Measurements from ENCODE around the gene ATG16L2. TPM values are rescaled to one million over a fixed set of nuclear protein-coding genes. Genes with fewer than 3 reads are reported as not detected.
"Not testable (repeated sequence)": the region's sequence is repeated elsewhere in the genome, so short reads cannot be mapped to it uniquely, and the experiment has no call there.

ATG16L2 gene
- total RNA-seq, 1 donor from 2014 or later, result 29.5 TPM

DNA sequence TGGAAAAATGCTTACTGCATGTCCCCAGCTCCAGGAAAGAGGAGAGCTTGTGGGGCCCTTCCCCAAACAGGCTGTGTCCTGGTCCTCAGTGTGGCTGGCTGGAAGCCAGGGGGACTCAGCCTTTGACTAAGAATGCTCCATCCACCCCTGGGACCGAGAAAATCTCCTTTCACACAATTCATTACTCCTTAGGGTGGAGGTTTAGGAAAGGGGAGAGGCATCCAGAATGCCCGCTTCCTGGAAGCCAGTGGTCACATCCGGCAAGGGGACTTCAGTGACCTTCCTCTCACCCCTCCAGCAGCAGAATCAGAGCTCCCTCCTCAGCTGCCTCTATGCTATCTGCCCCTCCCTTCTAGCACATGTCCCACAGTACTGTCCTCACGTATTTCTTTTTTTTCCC is 21.9 kb downstream of the ATG16L2 start:
- DNase-seq (ENCODE audit: low spot score), result no peak

DNA sequence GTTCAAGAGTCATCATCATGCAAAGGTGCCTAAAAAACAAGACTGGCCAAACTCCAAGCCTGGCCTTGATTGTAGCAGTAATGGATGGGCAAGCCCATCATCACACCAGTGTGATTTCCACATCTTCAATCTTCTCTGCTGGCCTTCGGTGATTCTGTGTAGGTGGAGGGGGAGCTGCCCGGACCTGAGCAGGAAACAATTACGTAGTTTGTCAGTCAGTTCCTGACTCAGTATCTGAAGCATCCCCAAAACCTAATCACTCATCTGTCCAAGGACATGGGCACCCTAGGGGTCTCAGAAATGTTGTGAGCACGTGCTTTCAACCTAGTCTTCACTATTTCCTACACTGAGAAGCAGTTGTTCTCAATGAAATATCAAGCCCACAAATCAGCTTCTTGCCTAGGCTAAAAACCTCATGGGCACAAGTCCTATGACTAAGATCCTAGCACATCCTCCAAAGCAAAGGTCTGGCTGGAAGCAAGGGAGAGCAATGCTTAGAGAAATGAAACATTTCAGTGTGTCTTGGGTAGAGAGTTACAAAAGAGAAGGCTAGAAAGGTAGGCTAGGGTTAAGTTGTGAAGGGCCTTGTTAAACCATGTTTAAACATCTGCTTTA is 24.6 kb downstream of the ATG16L2 start:
- DNase-seq (ENCODE audit: low spot score), result peak; percentile 24

DNA sequence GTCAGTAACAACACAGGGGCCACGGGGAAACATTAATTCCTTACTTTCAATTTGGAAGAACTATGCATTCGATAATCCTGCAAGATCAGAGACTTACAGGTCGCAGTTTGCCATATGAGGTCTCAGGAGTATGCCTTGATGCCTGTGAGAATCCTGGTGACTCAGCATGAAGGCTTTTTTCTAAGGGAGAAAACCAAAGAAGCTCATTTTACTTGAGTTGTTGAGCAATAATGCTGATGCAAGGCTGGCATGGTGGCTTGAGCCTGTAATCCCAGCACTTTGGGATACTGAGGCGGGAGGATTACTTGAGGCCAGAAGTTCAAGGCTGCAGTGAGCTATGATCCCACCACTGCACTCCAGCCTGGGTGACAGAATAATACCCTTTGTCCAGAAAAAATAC is 26.6 kb downstream of the ATG16L2 start:
- no peak for DNase-seq (ENCODE audit: low spot score)

DNA sequence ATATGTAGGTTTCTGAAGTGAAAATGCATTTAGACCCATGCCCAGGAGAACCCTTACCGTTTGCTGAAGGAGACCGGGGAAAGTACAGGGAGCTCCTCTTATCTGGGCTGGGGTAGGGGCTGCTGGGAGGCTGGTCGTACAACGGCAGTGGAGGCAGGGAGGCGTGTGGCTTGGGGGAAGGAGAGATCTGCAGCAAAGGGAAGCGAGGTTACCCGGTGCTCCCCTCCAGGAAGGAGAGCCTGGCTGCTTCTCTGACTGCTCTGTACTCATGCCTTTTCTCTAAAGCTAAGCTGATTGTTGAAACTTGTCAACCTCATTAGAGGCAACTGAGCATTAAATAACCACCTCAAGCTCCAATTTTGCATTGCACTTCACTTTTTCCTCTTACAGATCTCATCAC is 27.2 kb downstream of the ATG16L2 start:
- no peak for DNase-seq (ENCODE audit: low spot score)

DNA sequence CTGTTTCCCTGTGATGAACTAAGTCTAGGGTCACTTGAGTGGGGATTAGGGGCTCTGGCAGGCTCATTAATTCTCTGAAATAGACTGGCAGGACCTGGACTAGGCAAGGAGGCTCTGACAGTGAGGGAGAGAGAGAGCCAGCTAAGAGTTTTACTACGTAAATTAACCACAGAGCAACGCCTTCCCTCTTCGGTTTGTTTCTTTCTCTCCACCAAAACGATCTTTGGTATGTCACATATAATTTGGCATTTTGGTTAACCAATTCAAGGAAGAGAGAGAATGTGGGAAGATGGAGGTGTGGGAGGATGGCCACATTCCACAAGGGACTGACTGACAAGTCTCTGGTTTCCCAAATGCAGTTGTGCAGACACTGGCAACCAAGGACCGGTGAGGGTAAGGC is 27.9 kb downstream of the ATG16L2 start:
- DNase-seq (ENCODE audit: low spot score), result no peak

DNA sequence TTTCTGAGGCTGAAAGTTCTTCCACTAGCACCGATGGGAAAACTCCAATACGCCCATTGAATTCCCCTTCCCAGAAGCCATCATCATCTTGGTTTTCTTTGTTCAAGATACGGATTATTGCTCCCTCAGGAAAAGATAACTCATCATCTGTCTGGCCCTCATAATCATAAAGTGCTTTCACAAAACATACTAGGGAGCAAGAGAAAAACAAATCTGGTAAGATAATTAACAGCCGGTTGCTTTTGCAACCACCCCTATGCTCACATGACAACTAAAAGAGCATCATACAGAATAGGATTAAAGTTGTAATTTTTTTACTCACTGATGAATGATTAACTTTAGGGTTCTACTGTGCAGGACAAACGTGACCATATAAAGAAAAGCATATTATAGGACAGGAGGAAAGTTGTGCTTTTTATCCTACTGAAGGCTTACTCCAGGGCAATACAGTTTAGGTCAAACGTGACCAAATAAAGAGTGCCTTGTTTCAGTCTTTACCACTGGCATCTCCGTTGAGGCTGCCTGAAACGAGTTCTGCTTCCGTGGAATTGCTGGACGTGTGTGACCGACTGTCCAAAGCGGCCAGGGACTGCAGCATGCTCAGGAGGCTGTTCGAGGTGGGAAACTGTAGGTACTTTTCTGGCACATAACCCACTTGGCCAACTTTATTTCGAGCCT is 28.6 kb downstream of the ATG16L2 start:
- peak; percentile 24 for DNase-seq (ENCODE audit: low spot score)

DNA sequence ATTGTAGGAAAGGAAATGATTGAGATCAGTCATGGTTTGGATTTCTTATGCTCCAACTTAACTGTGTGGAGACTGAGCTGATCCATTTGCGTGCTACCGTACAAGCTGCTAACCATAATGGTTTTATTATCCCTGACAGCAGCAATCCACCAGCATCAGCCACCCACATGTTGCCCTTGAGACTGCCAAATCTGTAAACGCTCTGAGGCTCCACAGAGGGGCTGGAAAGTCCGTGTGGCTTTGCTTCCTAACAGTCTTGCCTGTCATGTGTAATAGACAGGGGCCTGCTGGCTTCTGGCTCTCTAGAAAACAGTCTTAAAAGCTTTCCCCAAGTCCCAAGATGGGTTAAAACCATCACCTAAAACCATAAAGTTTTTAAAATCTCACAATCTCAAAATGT is 30.1 kb downstream of the ATG16L2 start:
- no peak for DNase-seq (ENCODE audit: low spot score)

DNA sequence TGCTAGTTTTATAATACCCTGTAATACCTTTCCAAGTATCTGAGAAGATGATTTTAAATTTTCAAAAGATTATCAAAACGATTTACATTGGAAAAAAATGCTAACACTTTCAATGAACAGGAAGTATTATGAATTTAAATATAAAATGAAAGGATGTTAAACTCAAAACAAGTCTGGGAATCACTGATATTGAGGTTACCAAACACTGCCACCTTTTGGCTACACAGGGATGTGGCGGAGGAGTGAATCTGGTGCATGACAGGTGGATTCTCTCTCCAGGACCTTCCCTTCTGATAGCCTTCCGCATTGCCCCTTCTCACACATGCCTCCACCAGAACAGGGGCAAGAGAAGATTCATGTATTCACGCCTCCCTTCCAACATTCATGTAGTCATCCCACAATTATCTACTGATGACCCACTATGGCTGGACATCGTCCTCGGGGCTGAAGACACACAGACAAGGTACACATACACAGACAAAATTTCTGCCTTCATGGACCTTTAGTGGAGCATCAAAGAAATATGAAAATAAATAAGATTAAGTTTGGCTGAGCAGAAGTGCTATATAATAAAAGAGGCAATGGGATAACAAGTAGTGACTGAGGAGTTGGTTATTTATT is 34.7 kb downstream of the ATG16L2 start:
- DNase-seq (ENCODE audit: low spot score), result no peak

DNA sequence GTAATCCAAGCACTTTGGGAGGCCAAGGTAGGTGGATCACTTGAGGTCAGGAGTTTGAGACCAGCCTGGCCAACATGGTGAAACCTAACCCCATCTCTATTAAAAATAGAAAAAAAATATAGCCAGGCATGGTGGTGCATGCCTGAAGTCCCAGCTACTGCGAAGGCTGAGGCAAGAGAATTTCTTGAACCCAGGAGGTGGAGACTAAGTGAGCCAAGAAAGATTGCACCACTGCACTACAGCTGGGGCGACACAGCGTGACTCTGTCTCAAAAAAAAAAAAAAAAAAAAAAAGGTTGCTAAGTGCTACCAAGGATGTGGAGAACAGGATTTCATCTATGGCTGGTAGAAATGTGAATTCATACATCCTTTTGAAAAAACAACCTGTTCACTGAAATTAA is 36.6 kb downstream of the ATG16L2 start:
- DNase-seq (ENCODE audit: low spot score), result no peak

DNA sequence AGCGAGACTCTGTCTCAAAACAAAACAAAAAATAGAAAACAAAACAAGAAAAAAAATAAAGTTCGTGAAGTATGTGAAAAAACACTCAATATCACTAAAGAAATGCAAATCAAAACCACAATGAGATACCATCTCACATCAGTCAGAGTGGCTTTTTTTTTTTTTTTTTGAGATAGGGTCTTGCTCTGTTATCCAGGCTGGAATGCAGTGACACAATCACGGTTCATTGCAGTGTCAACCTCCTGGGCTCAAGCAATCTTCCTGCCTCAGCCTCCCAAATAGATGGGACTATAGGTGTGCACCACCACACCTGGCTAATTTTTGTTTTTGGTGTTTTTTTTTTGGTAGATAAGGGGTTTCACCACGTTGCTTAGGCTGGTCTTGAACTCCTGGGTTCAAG is 37.5 kb downstream of the ATG16L2 start:
- DNase-seq (ENCODE audit: low spot score), result no peak

DNA sequence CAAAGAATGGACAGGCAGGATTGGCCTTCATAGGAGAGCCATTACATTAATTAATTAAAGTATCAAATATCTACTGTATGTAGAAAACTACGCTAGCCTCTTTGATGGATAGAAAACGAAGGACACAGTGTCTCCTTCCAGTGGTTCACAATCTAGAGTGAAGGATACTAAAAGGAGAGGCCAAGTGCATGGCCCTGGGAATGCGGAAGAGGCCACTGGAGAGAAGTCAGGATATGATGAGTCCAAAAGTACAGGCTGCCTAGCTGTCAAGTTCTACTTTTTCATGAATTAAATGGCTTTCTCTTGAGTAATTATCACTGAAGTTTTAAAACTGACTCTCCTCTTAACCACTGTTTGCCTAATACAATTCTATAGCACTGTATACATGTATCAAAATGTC is 41.9 kb downstream of the ATG16L2 start:
- no peak for DNase-seq (ENCODE audit: low spot score)

DNA sequence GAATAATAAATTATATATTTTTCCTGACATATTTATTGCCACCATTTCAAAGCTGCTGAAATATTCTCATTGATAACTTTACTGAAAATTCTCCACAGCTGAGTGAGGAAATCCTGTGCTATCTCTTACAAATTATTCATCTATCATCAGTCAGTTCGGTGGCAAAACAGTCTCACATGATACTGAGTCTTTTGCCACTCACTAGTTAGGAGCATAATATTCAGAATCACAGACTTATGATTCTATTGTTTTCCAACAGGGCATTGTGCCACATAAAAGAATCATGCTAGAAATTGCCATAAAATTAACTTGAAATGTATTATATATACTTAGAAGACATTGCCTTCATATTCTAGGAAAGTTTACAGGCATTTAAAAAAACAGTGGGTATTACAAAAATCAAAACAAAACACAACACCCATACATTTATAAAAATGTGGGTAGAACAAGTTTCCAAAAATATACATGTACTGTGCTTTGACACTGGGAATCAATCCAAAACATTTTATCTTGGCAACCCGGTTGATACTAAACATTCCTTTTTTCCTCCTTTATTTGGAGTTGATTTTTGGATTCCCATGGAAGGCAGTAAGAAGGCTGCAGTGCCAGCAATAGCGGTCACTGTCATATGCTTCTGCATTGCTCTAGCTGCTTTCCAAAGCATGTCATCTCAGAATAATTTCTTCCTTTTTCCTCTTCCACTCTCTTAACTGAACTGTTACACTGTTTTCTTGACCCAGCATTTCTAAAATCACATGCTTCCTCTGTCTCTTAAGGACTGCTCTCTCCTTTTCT is 42.5 kb downstream of the ATG16L2 start:
- no peak for DNase-seq (ENCODE audit: low spot score)

DNA sequence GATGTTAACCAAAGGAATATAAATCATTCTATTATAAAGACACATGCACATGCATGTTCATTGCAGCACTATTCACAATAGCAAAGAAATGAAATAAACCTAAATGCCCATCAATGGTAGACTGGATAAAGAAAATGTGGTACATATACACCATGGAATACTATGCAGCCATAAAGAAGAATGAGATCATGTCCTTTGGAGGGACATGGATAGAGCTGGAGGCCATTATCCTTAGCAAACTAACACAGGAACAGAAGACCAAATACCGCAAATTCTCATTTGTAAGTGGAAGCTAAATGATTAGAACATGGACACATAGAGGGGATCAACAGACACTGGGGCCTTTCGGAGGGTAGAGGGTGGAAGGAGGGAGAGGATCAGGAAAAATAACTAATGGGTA is 44.1 kb downstream of the ATG16L2 start:
- DNase-seq (ENCODE audit: low spot score), result not testable (repeated sequence)

DNA sequence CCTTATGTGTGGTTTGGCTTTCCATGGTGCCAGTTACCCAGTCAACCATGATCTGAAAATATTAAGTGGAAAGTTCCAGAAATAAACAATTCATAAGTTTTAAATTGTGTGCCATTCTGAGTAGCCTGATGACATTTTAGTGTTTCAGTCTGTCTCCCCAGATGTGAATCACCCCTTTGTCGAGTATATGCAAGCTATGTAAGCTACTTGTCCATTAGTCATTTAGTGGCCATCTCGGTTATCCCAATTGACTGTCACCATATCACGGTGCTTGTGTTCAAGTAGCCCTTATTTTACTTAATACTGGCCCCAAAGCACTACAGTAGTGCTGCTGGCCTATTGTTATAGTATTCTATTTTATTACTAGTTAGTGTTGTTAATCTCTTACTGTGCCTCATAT is 44.9 kb downstream of the ATG16L2 start:
- no peak for DNase-seq (ENCODE audit: low spot score)

DNA sequence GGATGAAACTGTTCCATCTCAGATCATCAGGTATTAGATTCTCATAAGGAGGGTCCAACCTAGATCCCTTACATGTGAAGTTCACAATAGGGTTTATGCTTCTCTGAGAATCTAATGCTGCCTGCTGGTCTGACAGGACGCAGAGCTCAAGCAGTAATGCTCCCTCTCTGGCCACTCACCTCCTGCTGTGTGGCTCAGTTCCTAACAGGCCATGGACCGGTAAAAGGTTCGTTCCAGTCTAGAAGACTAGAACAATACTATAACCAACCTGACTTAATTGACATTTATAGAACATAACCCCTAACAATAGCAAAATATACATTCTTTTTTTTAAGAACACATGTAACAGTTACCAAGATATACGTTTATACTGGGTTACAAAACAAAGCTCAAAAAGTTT is 45.8 kb downstream of the ATG16L2 start:
- DNase-seq (ENCODE audit: low spot score), result no peak

DNA sequence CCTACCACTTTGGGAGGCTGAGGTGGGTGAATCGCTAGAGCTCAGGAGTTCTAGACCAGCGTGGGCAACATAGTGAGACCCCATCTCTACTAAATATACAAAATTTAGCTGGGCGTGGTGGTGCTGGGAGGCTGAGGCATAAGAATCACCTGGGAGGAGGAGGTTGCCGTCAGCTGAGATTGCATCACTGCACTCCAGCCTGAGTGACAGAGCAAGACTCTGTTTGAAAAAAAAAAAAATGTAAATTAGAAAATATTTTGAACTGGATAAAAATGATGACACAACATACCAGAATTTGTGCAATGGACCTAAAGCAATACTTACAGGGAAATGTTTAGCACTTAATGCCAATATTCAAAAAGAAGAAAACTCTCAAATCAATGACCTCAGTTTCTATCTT is 46.4 kb downstream of the ATG16L2 start:
- no peak for DNase-seq (ENCODE audit: low spot score)

DNA sequence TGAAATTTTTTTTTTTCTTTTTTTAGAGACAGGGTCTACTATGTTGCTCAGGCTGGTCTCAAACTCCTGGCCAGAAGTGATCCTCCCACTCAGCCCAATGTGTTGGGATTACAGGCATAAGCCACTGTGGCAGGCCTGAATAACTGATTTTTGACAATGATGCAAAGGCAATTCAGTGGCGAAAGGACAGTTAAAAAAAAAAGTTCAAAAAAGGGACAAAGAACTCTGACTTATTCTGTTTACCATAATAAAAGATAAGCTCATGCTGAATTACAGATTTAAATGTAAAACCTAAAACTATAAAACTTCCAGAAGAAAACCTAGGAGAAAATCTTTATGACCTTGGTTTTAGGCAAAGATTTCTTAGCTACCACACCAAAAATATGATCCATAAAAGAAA is 48.9 kb downstream of the ATG16L2 start:
- no peak for DNase-seq (ENCODE audit: low spot score)

DNA sequence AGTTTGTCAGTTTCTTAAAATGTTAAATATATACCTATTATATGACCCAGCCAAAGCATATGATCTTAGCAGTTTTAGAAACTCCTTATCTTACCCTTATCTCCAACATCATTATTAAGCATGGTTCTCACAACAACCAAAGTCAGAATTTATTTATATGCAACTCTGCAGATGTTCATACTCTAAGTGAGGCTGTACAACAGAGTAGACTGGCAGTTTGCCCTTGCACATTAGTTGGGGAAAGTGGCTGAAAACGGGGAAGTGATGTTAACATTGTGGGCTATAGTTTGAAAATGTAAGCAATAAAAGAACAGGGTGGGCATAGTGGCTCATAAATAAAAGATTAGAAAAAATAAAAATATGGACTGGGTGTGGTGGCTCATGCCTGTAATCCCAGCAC is 49.7 kb downstream of the ATG16L2 start:
- no peak for DNase-seq (ENCODE audit: low spot score)

DNA sequence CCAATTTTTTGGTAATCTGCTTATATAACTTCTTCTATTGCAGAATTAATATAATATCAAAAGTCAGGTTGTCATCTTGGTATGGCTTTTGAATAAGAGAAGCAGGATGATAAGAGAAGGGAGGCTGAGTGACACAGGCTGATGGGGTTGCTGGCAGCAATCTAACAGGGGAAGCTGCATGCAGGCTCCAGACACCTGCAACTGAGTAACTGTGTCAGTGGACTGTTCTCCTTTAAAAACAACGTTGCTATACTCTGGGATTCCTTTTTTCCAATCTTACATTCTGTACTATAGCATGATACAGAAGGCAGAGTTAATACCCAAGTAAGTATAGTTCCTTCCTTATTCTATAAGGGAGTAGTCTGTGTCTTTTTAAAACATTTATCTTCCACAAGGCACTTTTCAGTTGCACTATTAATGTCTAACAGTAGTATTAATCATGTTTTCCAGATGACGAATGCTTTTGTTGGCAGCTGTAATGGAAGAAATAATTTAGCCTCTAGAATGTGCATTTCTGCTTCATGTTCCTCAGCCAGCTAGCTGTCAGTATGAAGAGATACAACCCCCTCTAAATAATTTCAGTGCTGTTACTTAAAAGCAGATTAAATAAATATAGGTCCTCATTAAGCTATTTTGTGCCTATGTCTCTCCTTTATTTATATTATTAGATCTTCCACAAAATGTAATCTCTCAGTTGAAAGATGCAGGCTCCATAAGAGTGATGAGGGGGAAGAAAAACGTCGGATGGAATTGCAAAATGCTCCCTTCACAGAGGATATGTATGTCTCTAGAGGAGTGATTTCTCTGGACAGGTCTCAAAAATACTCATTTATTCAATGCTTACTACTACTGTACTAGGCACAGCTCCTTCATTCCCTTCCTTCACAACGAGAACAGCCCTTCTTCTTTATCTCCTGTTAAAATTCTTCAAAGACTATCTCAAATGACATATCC is 50.8 kb downstream of the ATG16L2 start:
- no peak for DNase-seq (ENCODE audit: low spot score)

DNA sequence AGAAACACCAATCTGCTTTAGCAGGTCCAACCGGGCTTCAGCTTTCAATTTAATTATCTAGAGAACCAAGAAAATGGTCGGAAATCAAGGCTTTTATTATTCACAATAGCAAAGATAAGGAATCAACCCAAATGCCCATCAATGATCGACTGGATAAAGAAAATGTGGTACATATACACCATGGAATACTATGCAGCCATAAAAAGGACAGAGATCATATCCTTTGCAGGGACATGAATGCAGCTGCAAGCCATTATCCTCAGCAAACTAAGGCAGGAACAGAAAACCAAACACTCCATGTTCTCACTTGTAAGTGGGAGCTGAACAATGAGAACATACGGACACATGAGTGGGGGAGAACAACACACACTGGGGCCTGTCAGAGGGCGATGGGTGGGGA is 53.8 kb downstream of the ATG16L2 start:
- no peak for DNase-seq (ENCODE audit: low spot score)

DNA sequence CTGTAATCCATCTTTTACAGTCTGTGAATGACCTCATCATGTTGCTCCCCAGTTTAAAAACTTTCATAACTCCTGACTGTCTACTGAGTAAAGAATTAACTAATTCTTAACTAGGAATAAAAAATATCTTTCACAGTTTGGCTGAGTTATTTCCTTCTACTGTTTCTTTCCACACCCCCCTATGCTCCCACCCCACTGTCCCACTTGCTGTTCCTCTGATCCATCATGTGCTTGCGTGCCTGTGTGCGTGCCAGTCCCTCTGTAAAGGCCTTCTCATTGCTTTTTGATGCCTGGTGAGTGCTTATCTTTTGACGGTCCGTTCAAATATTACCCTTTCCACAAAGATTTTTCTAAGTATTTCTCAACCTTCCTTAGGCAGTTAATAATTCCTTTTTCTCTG is 55.6 kb downstream of the ATG16L2 start:
- no peak for DNase-seq (ENCODE audit: low spot score)
